ENCODE measurements around the gene IQCM. TPM values are rescaled to one million over a fixed set of nuclear protein-coding genes. Genes with fewer than 3 reads are reported as not detected.
"Not testable (repeated sequence)": the region's sequence is repeated elsewhere in the genome, so short reads cannot be mapped to it uniquely, and the experiment has no call there.

Gene IQCM
- polyA plus RNA-seq, 1 donor, result 0.12 TPM

DNA sequence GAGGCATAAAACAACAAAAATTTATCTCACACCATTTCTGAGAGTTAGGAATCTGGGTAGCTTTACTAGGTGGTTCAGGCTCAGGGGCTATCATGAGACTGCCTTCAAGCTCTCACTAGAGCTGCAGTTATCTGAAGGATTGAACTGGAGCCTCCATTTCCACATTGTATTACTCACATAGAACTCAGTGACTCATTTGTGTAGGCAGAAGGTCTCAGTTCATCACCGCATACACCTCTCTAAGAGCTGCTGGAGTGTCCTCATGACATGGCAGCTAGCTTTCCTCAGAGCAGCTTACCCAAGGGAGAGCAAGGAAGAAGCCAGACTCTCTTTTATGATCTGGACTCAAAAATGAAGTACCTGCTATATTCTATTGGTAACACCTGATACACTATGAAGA lies 389.2 kb downstream of the IQCM start:
- no peak for DNase-seq

DNA sequence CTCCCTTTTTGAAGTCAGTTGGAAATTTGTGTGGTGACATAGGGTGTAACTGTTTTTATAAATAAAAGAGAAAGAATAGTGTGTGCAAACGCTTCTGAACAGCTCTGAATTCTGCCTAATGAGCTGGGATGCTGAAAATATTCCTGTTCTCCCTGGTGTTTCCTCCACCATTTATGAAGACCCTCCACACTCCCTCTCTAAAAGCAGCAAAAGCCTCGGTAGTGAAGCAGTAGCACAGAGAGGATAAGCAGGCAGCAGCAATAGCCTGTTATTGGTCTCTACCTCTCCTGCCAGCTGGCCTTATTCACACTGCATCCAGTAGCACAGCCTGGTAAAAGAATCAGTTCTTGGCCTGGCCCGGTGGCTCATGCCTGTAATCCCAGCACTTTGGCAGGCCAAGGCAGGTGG lies 406.1 kb downstream of the IQCM start:
- DNase-seq, result no peak

DNA sequence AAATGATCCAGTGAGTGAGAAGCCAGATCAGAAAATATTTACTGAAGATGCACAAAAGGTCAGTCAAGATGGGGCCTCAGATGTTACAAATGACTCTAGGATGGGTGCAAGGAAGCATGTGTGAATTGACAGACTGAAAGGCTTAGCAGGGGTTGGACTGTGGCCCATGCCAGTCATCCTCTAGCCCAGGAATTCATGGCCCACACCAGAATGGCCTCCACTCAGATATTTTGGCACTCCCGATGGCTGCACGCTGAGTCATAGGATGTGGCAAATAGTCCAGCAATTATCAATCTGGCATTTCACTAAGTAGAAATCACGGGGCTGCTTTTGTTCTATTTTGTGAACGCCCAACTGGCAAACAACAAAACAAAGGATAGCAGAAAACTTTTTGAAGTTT lies 406.5 kb downstream of the IQCM start:
- DNase-seq, result no peak

DNA sequence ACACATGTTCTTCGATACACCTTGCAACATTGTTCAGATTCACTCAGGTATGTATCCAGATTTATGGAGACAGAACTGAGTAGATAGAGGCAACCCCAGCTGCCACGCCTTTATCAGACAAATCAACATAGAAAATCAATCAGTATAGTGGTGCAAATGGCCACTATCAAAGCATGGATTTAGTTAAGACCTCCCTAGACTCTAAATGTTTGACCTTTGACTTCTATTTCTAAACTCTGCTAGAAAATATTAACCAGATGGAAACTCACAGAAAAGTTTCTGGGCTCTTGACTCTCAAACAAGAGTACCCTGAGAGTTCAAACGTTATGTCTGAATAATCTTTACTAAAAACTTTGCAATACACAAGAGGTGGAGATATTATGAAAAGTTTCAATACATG lies 411.5 kb downstream of the IQCM start:
- DNase-seq, result no peak

DNA sequence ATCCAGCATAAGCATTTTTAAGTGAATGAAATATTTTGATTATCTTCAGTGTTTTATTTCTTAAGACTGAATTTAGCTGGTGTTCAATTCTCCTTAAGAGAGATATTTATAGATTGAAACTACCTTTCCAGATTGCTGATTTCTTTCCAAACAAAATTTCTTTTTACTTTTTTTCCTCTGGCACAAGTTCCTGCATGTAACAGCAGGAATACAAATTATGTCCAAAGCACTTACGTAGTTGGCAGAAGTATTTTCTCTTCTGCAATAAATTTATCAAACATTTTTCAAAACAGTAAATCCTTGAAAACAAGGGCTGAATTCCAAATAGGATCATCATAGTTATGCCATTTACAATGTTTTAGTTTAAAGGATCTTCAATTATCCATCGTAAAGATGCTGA lies 412.6 kb downstream of the IQCM start:
- peak; percentile 49 for DNase-seq

DNA sequence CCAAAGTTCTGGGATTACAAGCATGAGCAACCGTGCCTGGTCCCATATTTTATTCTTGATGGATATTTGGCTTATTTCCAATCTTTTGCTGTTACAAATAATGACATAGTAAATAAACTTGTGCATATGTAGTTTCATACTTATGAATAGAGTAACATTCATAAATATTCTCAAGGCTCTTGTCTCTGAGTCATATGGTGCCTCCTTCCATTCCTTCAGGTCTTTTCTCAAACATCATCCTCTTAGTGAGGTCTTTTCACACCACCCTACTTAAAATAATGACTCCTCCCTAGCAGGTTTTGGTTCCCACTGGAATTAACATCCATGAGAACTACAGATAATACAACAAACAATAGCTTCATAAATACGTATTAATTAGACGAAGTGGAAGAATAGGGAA lies 416.6 kb downstream of the IQCM start:
- no peak for DNase-seq

DNA sequence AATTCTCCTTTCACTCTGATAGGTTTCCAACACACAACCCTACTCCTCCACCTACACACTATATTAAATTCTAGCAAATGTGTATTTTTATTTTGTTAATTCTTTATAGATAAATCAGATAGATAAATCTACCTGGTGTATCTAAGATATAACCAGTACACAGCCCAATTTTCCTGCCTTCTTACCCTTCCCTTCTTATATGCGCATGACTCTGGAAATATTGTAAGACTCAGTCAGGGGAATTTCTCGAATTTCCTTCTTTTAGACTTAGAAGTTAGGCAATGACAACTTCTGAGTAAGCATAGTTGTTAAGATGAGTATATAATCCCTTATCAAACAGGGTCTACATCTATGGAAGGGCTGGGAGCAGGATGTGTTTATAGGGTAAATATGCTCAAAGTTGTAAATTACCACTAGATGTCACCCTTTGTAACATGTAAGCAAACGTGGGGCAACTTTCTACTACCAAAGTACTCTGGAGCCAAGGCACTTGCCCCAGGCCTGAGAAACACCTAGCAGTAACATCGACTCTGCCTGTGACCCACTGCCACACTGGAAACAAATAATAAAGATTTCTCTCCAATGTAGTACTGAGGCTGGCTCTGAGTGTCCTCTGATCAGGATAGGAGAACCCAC lies 444.7 kb downstream of the IQCM start:
- no peak for DNase-seq

DNA sequence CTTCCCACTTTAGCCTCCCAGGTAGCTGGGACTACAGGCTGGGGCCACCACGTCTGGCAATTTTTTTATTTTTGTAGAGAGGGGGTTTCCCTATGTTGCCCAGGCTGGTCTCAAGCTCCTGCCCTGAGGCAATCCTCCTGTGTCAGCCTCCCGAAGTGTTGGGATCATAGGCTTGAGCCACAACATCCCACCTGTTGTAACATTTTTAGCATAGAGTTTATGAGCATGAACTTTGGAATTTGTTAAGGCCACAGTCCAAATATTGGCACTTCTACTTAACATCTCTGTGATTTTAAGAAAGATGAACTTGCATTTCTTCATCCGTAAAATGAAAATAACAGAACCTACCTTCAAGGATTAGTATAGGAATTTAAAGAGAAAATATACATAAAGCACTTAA lies 445.6 kb downstream of the IQCM start:
- no peak for DNase-seq

DNA sequence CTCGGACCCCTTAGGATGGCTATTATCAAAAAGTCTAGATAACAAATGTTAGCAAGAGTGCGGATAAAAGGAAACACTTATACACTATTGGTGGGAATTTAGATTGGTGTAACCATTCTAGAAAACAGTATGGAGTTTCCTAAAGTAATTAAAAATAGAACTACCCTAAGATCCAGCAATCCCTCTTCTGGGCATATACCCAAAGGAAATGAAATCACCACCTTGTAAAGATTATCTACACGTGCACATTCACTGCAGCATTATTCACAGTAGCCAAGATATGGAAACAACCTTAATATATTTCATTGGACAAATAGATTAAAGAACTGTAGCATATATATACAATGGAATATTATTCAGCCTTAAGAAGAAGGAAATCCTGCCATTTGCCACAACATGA lies 462.4 kb downstream of the IQCM start:
- DNase-seq, result no peak

DNA sequence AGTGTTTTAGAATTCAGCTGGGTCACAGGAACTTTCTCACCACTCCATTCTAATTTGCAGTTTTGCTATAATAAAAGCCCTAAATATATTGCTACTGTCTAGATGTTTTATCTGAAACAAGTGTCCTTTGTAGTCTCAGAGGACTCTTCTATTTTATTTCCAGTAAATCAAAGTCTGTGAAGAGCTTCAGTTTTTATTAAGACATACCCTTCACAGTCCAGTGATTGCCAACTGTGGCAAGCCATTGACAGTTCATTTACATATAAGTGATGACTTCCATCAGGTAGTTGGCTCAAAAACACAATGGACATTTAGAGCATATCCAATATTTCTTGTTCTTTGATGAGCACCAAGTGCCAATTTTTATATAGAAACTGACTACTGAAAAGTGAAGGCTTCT lies 466.1 kb downstream of the IQCM start:
- DNase-seq, result no peak

DNA sequence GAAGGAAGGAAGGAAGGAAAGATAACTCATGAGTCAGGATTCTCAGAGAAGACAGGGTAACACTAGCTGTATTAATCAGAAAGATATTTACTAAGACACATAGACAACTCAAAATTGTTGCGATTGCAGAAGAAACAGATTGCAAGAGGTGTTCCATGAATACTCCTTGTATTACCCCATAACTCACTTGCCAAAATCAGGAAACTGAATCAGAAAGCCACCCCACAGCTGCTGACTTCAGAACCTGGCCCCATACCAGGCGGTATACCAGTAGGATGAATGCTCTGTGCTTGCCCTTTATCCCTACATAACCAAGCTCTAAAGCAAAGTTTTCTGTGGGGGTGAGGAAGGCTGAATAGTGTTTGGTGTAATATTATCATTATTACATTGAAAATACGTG lies 468.5 kb downstream of the IQCM start:
- DNase-seq, result no peak

DNA sequence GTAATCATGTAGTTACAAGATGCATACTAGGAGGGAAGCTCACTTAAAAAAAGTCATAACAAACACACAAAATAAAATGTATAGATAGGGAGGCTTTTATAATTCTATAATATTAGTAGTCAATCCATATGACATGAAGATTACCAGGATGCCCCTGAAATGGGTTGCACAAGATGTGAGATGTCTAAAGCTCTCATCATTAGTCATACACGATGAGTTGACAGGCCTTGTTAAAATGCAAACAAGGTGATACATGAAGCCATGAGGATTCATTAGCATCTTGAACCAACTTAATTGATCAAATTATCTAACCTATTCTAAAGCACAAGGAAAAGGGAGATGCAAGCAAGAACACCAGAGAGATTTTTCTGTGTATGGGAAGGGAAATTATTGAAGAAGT lies 470.2 kb downstream of the IQCM start:
- DNase-seq, result no peak

DNA sequence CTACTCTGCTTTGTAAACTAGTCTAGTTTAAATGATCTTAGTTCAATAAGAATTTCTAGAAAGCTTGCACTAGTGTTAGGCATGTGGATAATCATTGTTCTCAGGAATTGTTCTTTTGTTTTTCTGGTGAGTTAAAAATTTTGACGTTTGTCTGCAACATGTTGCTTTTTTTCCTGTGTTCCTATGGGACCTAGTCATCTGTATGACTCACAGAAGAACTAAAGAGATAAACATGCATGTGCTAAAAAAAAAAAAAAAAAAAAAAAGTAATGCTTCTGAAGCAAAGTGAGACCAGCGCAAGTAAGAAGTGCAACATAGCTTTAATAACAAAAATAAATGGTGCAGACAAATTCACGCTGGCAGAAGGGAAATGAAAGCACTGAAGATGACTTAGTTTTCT lies 471.2 kb downstream of the IQCM start:
- DNase-seq, result peak; percentile 1

DNA sequence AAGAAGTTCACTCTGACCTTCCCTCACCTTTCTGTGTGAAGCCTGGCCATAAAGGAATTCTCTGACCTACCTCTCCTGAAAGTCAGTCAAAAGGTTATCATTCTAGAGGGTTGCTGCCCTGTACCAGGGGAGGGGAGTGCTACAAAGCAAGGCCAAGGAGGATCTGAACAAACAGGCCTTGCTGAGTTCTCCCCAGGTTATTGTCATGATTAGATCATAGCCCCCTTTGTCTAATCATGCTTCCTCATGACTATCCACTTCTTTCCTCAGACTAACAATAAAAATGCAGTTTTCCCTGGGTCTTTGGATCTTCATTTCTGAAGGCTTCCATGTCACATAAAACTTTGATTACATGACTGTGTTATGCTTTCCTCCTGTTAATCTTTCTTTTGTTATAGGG lies 472.0 kb downstream of the IQCM start:
- DNase-seq, result no peak

DNA sequence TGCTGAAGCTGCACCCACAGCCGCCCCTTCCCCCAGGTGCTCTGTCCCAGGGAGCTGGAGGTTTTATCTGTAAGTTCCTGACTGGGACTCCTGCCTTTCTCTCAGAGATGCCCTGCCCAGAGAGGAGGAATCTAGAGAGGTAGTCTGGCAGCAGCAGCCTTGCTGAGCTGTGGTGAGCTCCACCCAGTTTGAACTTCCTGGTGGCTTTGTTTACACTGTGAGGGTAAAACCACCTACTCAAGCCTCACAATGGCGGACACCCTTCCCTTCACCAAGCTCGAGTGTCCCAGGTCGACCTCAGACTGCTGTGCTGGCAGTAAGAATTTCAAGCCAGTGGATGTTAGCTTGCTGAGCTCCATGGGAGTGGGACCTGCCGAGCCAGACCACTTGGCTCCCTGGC lies 474.5 kb downstream of the IQCM start:
- not testable (repeated sequence) for DNase-seq

DNA sequence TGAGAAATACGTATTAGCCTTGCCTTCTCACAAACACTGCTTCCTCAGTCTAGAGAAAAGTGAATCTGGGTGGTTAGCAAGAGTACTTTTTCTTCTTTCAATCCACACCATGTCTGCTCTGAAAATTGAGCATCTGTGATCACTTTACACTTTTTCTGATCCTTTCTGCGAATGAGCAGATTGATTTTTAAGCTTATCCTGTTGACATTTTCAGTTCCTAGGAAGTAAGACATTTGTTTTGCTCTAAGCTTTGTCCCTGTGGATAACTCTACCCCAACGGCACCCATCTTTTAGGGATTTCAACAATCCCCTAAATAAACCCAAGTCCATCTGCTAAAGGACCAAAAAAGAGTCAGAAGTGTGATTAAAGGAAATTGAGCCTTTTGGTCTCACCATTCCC lies 487.5 kb downstream of the IQCM start:
- no peak for DNase-seq

DNA sequence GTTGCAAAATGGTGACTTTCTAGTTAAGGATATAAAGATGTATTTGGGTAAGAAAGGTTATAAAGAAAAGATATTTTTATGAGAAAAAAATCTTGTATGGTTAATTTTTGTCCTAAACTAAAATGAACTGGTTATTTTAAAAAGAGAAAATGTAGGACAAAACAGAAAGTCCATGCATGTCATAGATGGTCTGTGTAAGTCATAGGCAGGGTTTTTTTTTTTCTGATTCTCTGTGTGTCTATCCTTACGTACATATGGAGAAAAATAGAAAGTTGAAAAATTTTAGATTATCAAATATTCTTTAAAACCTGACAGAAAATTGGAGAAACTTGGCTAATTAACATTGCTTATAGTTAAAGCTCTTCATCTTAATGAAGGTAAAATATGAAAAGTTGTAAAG lies 493.4 kb downstream of the IQCM start:
- no peak for DNase-seq

DNA sequence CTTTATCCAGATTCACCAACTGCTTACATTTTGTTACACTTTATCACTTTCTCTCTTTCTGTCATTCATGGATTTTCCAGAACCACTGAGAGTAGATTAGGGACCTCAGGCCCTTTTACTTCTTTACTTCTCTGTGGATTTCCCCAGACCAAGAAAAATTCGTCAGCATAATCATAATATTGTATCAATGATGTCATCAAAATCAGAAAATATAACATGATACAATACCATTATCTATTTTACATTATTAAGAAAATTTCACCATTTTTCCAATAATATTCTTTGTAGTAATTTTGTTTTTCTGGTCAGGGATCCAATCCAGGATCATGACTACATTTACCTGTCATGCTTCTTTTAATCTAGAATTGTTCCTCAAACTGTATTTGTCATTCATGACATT lies 494.2 kb downstream of the IQCM start:
- no peak for DNase-seq

DNA sequence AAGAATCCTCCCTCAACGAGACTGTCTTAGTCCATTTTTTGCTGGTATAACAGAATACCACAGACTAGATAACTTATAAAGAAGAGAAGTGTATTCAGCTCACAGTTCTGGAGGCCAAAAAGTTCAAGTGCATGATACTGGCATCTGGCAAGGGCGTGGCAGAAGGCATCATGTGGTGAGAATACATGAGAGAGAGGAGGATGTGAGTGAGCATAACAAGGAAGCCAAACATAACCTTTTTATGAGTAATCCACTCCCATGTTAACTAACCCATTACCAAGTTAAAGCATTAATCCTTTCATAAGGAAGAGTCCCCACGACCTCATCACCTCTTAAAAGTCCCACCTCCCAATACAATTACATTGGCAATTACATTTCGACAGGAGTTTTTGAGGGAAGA lies 504.6 kb downstream of the IQCM start:
- no peak for DNase-seq

DNA sequence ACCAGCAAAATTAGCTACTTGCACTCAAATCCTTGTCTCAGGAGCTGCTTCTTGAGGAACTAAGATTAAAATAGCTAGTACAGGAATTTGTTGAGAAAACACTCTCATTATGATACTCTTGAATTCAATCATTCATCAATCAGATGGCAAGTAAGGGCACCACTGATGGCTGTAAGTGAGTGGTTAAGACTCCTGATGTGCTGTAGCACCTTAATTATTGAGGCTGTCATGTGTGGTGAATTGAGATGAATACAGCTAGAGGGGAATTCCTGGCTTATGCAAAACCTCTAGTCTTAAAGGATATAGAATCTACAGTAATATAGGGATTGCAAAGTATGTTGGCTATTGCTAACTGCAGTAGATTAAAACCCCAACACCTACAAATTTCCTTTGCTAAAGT lies 509.1 kb downstream of the IQCM start:
- no peak for DNase-seq

Data from hindlimb muscle (tissue), 1 donor.